Stimulated activated CD8-positive, alpha-beta memory T cell treated with anti-CD3 and anti-CD28 coated beads, Interleukin-15, amount 100 ng/mL, for 4 hours (primary cell): Measurements from ENCODE around the gene EPHA6.
"Not testable (repeated sequence)": the region's sequence is repeated elsewhere in the genome, so short reads cannot be mapped to it uniquely, and the experiment has no call there.

Source experiments
- DNase-seq, 2 donors: peaks; one replicate each; pipeline ENCODE4 v3.0.0-alpha.2; 2020; ENCODE audit warnings: low read depth in 2 of 2

Gene EPHA6

DNA sequence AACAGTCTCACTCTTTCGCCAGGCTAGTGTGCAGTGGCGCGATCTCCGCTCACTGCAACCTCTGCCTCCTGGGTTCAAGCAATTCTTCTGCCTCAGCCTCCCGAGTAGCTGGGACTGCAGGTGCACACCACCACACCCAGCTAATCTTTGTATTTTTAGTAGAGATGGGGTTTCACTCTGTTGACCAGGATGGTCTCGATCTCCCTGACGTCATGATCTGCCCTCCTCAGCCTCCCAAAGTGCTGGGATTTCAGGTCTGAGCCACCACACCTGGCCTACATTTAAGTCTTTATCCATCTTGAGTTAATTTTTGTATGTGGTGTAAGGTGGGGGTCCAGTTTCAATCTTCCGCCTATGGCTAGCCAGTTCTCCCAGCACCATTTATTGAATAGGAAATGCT is 211.2 kb downstream of the EPHA6 start:
- not testable (repeated sequence) for DNase-seq

DNA sequence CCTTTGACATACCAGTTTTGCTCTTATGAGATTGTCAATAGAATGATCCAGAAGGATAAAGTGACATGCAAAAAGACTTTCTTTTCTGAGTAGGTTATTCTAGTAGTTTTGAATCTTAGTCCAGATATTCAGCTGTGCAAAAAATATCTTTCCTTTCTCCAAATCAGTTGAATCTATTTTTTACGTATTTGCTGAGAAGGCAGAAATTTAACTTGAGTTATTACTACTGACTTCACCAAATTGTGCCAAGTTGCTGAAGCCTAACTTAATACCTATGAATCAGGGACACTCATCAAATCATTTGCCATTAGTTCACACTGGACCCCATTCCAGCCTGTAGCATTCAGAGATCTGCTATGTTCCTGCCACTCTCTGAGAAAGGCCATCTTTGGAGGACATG is 215.6 kb downstream of the EPHA6 start:
- no peak for DNase-seq

DNA sequence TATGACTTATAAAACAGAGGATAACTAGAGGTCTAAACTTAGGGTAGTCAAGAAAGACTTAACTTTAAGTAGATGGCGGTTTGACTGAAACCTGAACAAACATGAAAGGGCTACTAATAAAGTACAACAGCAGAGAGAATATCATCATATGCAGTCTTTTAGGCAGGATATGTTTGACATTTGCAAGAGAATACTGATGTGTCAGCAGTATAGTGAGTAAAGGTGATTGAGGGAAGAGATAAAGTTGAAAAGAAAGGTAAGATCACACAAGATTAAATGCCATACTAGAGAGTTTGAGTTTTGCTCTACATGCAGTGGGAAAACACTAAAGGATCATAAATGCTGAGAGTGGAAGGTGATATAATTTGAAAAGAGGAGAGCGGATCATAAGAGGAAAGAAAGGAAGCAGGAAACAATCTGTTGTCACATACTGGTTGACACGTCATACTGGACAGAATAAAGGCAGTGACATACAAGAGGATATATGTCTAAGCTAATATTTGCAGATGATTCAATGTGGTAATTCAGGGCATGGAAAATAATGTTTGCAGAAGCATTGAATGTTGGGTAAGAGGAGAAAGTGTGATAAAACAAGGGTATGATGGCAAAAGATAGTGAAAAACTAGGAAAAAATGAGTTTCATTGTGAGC is 223.0 kb downstream of the EPHA6 start:
- DNase-seq = no peak

DNA sequence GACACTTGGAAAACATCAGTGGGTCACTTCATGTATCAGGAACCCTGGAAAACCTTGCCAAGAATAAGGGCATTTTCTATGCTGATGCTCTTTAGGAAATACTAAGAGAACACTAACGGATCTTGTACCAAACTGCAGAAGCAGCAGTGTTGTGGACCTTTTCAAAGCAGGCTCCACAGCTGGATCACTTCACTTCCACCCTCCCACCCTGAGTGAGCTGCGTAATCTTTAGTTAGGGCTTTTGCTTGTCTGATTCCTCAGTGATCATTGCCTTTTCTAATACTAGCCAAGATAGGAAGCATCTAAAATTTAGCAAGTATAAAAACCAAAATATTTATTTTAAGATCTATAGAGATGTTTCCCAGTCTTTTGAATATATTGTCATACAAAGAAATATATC is 229.0 kb downstream of the EPHA6 start:
- no peak for DNase-seq

DNA sequence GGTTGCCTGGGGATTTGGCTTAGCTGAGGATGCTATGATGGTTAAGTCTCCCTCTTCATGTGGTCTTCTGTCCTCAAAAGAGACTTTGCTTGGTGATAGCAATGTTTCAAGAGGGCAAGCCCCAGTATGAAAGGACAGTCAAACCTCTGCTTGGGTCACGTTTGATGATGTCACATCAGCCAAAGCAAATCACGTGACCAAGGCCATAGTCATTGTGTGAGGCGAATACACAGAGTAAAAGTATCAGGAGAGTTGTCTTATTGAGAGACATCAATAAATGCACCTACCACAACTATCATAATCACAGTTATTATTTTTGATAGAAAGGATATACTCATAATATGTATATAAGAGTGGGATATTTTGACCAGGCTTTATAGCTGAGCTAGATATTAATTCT is 243.0 kb downstream of the EPHA6 start:
- no peak for DNase-seq

DNA sequence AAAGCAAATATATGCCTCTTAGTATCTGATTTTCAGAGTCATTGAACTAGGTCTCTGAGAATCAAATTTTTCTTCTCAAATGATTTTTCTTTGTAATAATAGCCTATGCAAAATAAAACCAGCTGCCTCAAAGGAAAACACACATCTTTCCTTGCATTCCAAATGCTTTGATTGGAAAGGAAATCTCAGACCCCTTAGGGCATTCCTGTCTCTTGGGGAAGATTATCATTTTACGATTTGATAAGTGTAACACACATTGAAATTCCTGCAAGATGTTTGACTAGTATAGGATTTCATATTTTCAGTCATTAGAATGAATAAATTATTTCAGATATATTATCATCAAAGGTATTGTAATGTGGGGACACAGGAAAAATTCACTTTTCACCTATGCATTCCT is 244.8 kb downstream of the EPHA6 start:
- no peak for DNase-seq

DNA sequence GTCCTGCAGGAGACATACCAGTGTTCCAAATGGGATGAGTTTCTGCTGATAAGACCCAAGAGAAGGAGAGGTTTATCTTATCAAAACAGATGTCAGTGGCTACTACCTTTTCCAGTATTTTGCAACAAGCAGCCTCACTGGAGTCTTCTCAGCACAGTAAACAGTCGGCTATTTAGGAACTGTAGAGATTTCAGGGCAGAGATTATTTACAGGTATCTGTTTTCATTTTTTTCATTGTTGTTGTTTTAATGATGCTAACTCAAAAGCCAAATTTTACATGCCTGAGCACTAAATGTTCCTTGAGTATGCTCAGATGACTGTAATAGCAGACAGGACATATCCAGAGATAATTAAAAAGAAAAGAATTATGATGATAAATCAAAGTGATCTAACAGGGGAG is 252.1 kb downstream of the EPHA6 start:
- DNase-seq = no peak

DNA sequence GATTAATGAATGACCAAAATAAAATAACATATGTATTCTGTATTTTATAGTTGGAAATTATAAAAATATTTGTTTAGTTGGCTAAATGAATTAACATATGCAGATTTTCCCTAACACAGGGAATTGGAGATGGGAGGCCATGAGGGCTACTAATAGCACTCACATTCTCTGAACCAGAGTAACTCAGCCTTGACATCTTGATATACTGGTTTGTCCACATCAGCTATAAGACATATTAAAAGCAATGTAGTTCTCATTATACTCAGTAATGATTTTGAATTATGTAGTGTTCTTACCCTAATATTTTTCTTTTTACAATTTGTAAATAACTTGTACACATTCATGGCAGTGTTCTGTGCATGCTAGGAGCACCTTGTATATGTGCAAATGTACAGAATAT is 255.9 kb downstream of the EPHA6 start:
- no peak for DNase-seq

DNA sequence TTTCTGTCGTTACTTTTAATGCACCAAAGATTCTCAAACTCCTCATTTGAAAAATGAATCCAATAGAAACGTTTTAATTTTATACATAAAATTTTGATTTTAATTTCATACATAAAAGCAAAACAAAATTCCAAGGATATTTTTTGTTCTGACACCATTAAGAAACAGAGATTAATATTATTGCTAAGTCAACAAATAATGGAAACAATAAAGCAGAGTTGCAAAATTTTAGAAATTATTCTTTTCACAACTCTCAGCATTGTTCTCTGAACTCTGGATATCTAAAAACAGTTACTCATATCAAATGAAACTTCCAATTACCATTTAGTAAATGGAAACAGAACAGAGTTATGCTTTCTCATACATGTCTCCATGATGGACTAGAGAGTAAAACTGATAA is 260.2 kb downstream of the EPHA6 start:
- no peak for DNase-seq

DNA sequence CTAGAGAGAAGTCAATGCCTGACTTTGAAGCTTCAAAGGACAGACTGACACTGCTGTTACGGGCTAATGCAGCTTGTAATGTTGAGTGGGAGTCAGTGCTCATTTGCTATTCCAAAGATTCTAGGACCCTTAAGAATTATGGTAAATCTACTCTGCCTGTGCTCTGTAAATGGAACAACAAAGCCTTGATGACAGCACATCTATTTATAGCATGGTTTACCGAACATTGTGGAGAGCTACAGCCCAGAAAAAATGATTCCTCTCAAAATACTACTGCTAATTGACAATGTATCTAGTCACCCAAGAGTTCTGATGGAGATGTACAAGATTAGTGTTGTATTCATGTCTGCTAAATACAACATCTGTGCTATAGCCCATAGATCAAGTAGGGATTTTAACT is 262.3 kb downstream of the EPHA6 start:
- DNase-seq = no peak

DNA sequence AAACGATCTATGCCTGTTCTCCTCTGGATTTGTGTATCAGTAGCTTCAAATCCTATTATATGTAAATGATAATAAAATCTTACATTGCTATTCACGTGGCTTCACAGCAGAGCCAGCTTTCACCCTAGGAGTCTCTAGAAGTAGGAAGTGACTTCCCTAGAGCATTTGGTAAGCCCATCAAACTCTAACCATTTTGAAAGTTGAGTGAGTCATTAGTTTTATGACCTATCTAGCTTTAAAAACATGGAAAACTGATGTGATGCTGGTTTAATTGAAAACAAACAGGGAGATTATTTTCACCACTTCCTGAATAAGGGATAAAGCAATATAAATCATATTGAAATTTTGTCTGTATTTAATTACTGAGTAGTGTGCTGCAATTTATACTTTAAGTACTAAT is 275.2 kb downstream of the EPHA6 start:
- DNase-seq = no peak

DNA sequence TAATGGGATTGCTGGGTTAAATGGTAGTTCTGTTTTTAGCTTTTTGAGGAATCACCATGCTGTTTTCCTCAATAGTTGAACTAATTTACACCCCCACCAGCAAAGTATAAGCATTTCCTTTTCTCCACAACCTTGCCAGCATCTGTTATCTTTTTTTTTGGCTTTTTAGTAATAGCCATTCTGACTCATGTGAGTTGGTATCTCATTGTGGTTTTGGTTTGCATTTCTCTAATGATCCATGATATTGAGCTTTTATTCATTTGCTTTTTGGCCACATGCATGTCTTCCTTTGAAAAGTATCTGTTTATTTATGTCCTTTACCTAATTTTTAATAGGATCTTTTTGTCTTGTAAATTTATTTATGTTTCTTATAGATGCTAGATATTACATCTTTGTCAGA is 288.2 kb downstream of the EPHA6 start:
- DNase-seq = no peak

DNA sequence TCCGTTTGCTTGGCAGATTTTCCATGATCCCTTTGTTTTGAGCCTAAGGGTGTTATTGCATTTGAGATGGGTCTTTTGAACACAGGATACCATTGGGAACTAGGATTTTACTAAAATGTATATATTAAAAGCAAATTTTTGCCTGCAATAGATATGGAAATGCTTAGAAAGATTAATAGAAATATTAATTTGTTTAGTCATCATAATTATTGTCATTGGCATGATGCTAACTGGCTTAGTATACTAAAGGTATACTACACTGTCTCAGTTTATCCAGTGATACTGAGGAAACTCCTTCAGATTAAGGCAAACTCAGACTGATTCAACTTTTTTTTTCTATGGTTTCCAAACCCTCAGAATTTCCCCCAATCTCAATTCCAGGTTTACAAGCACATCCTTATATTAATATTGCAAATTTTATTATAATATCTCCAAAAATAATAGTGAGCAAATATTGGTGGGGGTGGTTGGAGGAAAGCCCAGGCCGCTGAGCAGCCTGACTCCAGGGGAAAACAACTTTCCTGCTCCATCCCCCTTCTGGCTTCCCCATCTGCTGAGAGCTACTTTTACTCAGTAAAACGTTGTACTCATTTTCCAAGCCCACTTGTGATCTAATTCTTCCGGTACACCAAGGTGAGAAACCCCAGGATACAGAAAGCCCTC is 291.7 kb downstream of the EPHA6 start:
- DNase-seq = no peak

DNA sequence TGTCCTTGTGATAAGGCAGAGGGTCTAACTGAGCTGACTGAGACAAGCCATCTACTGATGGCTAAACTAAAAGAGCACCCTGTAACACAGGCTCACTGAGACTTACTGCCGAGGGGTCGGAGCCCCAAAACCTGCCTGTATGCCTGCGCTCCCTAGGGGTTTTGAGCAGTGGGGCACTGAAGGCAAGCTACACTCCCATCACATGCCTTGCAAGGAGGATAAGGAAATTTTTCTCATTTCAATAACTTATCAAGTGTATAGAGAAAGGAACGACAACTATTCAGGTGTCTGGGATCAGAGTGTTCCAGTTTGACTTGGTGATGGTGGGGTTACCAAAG is 292.2 kb downstream of the EPHA6 start:
- no peak for DNase-seq

DNA sequence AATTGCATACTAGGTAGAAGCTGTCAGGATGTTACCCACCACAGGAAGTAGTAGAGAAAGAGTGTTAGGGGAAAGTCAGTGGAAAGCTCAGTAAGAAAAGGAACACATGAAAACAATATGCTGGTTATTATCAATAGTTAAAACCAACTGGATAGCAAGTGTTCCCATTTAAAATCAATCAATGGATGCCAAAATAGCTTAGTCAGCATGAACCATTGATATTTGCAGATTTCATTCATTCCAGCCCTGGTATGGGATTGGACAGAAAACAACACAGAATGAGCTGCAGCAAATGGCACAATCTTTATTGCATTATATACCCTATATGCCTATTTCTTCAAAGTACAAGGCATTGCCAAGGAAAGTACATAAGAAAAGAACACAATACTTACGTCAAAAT is 293.7 kb downstream of the EPHA6 start:
- no peak for DNase-seq

DNA sequence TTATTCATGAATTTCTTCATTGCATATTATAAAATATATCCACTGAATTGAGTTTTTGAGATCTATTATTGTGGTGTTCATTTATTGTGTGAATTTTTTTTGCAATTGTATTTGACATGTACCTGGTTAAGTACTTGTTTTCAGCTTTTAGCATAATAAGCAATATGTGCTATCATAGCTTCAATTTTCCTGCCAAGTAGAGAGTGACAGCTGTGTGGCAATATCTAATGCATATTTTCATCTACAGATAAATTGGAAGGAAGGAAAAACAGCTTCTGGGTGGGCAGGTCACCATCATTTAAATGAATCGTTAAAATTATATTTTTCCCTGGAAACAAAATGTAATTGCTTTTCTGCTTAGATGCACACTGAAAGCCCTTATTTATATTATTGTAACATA is 296.9 kb downstream of the EPHA6 start:
- DNase-seq = no peak

DNA sequence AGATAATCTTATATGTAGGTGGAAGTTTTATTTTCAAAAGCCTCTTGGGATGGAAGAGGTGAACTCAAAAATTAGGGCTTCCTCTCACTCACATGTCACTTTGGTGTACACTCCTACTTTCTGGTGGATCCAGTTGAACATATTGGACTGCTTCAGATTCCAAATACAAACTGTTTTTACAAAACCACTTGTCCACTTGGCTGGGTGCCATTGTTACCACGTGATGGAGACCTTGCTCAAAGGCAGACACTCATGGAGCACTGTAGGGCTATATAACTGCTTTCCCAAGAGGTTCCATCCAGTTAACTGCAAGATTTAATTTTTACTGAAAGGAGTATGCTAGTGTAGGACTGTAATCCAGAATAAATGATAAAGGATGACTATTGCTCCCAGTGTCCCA is 307.0 kb downstream of the EPHA6 start:
- DNase-seq = no peak

DNA sequence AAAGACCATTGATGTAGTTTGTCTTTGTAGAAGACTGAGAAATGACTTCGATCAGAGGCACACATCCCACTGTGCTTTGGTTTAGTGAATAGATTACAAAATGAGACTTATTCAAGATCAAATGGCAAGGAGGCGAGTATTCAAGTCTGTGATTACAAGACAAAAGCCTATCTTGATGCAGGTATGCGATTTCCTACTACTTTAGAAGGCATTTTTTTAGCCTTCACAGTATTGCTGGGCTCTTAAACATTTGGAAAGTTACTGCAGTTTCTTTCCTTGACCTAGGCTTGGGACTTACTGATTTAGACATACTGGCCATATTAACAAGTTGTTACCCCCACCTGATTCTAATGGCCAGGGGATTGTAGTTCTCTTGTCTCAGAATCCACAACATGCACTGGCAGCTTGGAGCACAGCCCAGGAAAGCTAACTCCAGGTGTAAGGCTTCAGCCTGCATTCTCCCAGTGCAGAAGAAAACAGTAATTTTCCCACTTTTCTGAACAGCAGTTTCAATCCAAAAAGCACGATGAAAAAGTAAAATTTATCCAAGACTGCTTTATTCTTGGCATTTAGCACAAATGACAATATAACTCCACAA is 311.6 kb downstream of the EPHA6 start:
- no peak for DNase-seq

DNA sequence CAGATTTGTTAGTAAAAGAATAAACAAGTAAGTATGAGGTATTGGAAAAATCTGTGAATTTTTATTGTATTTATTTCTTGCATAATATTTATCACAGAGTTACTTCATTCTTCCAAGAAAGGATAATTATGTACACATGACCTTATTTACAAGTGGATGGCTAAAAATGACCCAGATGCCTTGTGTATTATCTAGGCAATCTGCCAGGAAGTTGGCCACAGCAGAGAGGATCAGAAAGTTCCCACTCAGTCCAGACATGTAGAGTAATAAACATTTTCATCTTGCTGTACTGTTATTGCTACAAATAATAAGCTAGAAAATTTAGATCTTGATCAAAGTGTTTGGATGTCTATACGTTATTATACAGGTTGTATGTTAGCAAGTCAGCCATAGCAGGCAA is 317.1 kb downstream of the EPHA6 start:
- no peak for DNase-seq

DNA sequence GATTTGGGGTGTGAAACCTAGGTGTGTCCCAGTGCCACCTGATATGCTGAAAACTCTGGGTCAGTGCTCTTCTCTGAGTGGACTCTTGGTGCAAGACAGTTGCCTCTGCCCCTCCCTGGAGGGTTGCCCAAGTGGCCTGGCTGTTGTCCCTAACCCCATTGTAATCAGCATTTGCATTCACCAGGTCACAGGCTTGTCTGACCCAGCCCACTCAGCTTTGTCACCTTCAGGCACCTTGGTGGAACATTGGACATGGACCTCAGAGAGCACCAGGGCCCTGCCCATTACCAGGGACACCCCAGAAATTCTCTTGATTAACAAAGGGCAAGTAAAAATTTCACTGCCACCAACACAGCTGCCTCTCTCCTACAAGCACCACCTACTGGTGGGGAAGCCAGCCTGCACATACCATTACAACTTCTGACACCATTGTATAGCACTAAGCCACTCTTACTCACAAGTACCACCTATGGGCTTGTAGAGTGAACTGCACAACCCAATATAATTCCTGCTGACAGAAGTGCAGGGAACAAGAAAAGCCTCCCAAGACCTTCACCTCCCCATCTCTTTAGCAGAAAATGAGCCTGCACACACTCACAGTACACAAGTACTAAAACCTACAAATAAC is 324.6 kb downstream of the EPHA6 start:
- no peak for DNase-seq

DNA sequence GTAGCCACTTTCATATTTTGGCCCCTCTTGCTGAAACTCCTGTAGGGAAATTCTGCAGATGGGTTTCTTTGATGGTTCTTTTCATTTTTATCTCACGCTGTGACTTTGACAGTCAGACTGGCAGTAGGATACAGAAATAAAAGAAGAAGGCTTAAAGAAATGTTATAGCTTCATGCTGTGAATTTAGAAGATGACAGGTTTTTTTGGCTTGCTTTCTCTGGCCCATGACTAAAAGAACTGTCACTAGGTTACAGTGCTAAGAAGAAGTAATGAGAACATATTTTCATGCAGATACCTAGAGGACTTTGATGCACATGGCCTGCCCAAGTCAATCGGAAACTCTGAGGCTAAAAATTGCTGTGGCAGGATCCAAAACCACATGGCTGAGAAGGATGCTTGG is 334.5 kb downstream of the EPHA6 start:
- no peak for DNase-seq

DNA sequence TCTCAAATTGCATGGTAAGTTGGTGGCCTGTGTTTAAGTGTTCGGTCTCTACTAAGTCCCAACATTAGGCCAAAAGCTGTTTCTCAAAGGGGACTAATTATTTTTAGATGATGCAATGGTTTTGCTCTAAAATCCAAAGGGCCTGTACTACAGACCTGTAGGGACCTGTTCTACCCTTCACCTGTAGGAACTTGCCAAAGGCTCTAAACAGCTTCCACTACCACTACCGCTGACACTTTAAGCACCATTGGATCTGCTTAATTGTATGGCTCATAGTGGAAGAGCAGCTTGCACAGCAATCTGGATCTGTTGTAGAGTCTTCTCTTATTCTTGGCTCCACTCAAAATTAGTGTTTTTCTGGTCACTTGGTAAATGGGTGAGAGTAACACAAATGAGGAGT is 346.8 kb downstream of the EPHA6 start:
- no peak for DNase-seq

DNA sequence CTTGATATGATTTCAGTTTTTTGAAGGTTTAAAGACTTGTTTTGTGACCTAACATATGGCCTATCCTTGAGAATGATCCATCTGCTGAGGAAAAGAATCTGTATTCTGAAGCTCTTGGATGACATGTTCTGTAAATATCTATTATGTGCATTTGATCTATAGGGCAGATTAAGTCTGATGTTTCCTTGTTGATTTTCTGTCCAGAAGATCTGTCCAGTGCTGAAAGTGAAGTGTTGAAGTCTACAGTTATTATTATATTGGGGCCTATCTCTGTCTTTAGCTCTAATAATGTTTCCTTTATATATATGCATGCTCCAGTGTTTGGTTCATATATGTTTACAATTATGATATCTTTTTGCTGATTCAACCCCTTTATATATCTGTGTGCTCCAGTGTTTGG is 362.8 kb downstream of the EPHA6 start:
- DNase-seq = no peak
